Renal pelvis (tissue), 4 donors: ENCODE data around the gene DCBLD1. TPM values are rescaled to one million over a fixed set of nuclear protein-coding genes. Genes with fewer than 3 reads are reported as not detected.

Experiments used
- DNase-seq: peaks from one replicate; pipeline ENCODE4 v3.0.0-alpha.2; 2013
- polyA plus RNA-seq, 3 donors: library from polyadenylated mRNA; unstranded; fragments of 120-200 nt; gene quantifications; one replicate each; pipeline ENCODE4 v1.2.1, GENCODE V29; 2013; ENCODE audit not compliant: insufficient read length in 3 of 3

The DCBLD1 gene
- polyA plus RNA-seq, 3 donors: 11.1 to 14.9 (median 12.4) TPM

DNA sequence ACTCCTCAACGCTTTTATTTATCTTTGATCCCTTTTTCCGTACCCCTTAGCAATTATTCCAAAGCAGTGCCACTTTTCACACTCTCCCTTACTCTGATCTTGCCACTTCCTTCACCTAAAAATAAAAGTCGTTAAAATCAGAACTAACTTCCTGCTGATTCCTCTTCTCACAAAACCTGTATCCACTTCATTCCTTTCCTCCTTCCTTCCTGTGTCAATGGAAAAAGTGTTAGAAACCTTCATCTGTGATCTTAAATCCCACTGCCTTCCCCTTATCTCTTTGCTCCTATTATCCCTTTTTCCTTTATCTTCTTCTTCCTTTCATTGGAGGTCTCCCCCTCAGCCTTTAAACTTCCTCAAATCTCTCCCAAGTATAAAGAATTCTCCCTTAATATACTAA, 70.7 kb downstream of the DCBLD1 start:
- no peak for DNase-seq

DNA sequence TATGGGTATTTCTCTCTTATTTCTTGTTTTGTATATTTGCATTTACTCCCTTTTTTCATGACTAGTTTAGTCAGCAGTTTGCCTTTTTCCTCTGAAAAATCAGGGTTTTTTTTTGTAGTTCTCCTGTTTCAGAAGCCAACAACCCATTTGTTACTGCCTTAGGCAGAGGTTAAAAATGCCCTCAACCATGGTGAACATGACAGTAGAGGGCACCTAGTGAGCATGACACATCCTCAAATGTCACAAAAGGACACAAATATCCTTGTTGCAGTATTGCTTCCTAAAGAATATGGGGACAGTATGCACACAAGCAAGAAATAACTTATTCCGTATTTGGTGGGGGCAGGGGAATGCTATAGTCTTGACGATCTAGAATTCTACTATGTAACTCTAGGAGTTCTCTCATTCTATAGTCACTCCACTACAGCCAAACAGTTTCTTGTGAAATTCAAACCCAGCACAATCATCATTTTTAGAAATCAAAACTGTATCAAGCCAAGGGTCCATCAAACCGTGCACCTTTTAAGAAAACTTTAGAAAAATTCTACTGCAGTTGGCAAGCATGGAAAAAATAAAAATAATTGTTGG, 72.9 kb downstream of the DCBLD1 start:
- DNase-seq: no peak

DNA sequence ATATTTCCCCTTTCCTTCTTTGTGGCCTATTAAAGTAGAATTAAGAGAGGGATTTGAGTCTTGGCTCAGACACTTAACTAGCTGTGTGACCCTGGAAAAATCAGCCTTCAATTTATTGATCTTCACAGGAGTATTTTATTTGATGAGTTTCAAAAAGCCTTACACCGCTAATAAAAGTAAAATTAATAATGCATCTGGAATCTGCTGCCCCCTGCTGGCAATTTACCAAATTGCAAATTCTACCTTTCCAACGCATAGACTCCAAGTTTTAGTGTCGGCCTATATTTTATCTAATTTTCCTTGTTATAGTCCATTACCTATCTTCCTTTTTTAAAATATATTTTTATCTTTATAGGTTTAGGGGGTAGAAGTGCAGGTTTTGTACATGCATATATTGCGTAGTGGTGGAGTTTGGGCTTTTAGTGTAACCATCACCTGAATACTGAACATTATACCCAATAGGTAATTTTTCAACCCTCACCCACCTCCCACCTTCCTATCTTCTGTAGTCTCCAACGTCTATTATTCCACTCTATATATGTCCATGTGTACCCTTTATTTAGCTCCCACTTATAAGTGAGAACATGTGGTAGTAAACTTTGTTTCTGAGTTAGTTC, 73.5 kb downstream of the DCBLD1 start:
- DNase-seq: peak; percentile 37

DNA sequence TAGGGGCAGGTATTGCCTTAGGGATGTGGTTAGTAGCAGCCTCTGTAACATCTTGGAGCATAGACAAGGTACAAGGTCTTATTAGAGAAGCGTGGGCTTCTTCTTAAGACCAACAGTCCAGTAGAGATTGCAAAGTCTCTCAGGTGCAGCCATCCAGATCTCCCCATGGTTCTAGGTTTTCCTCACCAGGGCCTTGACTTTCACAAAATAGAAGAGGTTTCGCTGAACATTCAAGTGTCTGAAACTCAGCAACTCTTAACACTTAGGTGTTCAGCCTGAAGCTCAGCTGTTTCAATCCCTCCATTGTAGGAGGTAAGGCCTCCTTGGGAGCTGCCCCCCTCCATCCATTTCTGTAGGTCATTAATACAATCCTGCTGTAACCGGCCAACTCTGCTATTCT, 75.5 kb downstream of the DCBLD1 start:
- no peak for DNase-seq

DNA sequence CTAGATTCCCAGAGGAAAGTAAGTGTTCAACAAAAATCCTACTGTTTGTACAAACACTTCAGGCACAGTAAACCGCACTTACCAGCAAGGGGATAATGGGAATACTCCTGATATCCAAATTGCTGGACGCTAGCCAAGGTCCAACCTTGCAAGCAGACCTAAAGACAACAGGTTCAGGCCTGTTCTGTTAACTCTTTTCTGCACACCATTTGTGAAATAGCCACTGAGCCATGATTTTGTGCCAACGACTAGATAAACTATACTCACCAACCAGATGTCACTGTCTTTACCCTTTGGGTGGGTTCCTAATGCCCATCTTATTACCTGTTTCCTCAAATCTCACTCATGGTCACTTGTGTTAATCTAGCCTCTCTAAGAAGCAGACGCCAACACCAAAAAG, 76.3 kb downstream of the DCBLD1 start:
- DNase-seq: no peak

DNA sequence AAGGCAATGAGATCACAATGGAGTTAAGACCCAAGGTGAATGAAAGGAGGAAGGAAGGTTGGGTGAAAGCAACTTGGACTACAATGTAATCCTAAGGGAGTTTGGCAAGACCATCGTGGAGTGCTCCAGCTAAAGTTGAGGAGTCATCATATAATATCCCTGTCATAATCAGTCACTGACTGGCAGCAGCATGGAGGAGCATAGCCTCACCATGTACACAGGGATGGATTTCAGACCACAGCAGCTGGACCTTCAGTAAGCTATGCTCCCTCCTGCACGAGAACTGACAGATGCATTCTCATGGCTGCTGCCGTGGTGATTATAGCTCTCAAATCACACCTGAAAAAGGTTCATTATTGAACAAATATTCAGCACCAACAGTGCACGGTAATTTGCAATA, 76.8 kb downstream of the DCBLD1 start:
- DNase-seq: no peak

DNA sequence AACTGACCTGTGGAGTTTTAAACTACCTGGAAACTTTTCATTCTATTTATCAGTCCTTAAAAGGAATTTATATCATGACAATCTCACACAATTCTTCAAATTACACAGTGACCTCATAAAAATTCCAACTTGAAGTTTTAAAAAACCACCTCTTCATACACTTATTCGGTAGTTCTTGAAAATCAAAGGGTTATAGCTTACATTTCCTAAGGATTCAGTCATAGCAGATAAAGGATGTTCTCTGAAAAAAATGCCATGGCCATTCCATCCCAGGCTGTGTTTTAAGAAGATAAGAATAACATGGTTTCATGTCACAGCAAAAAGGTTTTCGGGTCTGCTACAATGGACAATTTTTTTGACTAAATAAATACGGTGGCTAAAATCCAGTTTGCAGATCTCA, 78.7 kb downstream of the DCBLD1 start:
- DNase-seq: no peak

DNA sequence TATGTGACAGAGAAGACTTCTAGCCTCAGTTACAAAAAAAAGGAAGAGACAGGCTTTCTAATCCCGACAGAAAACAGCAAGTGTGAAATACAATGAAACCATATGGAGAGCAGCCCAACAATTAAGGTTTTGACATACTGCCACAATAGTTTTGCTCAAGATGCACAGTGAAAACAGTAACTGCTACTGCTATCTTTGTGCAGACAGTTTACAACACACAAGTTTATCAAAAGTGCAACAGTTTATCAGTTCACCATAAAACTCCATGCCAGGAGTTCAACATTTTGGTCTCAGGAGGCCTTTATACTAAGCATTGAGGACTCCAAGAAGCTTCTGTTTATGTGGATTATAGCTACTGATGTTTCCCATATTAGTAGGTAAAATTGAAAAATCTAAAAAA, 82.2 kb downstream of the DCBLD1 start:
- DNase-seq: no peak

DNA sequence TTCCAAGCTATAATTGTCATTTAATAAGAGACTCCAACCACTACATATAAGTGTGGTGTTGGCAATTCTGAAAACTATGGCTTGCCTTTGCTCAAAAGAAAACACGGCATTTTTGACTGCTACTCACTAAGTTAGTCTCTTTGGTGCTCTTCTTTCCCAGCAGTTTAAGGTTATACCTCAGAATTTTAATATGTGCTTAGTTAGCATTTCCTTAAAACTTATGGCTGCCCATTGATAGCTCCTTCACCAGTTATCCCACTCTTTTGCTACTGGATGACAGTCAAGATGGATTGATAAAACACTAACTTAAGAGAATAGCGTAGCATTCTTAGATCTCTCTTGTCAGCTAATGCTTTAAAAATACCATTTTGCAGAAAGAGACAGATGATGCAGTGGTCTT, 85.8 kb downstream of the DCBLD1 start:
- no peak for DNase-seq

DNA sequence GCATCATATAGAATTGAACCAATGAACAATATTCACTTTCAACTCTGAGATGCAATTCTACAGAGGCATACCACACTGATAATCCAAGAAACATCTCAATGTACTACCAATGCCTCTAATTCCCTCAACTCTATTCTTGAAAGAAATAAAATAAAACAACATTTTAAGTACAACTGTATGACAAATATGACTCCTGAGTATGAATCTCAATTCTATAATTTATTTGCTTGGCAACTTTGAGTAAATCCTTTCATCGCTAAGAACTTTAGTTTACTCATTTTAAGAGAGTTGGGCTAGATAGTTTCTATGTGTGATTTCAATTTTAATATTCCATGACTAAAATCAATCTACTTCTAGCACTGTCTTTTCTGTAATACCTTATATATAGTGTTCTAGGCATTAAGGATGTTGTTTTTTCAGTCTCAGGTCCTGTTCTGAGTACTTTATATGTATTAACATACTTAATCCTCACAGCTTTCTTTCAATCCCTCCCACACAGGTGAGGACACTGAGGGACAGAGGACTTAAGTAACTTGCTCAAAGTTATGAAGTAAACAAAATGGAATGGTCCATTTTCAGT, 86.4 kb downstream of the DCBLD1 start:
- no peak for DNase-seq

DNA sequence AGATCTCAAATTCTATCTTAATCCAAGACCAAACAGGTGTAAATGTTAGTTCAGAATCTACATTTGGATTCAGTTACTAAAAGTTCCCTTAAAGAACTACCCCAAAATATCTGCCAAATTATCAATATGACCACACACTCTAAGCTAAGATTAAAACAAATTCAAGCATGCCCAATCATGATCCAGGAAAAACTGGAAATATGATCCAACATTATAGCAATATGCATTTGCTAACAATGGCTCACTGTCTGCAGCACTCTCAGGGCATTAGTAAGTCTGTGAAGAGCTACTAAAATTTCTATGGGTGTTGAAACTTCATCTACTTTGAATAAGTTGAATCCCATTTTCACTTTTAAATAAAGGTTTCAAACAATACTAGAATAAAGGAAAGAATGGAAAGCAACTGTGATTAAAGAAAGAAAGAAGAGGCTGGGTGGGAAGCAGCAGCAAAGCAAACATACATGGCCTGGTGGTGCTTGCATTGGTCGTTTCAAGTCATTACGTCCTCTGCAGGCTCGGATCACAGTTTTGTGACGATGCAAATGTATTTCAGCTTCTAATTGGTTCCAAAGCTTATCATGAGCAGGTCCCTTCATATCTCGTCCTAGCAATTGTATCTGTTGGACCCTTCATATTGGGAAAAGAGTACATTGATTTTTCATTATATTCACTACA, 90.7 kb downstream of the DCBLD1 start:
- no peak for DNase-seq

DNA sequence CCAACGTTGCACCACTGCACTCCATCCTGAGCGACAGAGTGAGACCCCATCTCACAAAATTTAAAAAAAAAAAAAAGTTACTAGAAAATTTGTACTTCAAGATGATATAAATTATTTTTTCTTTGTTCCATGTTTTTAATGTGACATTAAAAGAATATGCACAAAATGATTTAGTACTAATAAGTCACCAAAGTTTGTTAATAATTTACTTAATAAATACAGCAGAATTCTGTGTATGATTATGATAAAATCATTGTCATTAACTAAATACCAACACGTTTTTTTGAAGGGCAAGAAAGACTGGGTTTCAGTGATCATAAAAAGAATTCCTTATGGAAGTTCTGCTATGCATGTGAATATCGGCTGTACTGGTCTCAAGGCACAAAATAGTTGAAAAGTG, 91.7 kb downstream of the DCBLD1 start:
- DNase-seq: no peak

DNA sequence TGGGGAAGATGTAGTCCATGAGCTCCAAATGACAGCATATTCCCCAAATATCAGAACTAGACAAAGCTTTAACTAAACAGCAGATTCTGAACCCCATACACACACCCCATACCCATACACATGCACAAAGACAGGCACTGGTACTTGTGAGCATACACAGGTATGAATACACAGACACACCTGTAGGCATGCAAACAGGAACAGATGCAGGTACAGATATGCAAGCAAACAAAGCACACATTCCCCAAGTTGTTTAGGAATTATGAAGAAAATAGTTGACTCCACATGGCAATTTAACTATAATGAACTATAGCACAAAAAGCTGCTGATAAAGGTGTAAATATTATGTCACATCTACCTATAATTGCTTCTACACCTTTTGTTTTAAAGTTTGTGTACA, 103.2 kb downstream of the DCBLD1 start:
- no peak for DNase-seq

DNA sequence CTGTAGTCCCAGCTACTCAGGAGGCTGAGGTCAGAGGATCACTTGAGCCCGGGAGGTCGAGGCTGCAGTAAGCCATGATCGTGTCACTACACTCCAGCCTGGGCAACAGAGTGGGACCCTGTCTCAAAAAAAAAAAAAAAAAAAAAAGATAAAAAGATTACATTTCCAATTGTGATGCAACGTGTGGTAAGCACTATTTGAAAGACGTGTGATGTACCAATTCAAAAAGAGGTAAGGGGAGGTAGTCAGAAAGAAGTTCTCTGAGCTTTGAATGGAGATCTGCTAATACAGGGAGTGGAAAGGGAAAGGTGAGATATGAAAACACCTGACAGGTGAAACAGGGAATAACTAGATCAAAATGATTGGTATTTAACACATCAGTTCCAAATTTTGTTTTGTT, 108.0 kb downstream of the DCBLD1 start:
- no peak for DNase-seq

DNA sequence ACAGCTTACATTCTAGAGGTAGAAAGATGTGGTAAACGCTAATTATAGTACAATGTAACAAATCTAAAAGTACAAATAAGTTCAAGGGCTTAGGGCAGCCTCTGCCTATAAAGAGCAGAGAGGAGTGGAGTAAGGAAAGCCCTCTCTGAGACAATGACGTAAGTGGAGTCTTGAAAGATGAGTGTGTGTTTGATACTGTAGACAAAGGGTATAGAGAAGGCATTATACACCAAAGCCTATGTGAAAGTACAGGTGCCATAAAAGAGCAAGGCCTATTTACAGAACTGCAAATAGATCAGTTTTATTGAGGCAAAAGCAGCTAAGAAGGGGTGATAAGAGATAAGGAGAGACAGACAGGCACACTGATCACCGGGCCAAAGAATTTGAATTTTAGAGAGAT, 108.9 kb downstream of the DCBLD1 start:
- DNase-seq: no peak

DNA sequence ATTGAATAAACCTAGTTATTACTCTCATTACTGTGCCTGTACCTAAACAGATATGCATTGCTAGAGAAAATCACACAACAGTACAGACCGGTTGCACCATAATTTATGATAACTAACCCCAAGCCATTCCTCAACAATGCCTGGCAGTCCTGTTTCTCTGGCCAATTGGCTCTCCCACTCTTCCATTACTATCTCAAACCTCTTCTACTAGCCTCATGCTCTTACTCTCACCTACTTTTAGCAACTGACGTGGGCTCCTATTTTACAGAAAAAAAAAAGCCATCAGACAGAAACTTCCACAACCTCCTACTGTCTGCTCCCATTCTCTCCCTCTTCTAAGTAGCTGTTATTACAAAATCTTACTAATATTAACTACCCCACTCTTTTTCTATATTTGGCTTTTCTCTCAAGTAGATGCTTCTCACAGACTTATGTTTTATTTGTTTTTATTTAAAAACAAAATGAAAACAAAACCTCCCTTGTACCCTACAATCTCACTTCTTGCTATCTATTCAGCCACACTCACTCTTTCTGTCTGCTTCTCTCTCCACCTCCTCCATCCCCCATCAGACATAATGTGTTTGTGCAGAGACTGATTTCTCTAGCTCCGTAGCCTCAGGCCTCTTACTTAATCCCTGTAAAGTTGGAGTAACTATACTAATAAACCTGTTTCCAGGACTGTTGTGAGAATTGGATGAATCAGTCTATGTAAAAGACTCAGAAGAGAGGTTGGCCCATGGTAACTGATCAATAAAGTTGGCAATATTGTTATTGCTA, 110.7 kb downstream of the DCBLD1 start:
- no peak for DNase-seq

DNA sequence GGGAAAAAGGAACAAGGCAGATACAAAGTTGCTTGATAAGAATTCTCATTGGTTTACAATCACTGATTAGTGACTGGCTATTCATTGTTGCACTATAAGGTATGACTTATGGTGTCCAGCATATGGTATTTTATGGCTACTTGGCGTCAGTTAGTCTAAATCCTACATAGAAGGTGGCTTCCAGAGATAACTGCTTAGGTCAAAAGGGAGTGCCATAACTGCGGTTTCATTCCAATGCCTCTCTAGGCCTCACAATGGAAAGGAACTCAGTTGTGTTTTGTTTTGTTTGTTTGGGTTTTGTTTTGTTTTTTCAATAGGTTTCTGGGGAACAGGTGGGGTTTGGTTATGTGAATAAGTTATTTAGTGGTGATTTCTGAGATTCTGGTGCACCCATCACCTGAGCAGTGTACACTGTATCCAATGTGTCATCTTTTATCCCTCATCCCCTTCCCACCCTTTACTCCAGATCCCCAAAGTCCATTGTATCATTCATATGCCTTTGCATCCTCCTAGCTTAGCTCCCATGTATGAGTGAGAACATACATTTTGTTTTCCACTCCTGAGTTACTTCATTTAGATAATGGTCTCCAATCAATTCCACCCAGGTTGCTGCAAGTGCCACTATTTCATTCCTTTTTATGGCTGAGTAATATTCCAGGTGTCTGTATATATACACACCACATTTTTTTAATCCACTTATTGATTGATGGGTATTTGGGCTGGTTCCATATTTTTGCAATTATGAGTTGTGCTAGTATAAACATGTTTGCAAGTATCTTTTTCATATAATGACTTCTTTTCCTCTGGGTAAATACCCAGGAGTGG, 112.8 kb downstream of the DCBLD1 start:
- DNase-seq: no peak

DNA sequence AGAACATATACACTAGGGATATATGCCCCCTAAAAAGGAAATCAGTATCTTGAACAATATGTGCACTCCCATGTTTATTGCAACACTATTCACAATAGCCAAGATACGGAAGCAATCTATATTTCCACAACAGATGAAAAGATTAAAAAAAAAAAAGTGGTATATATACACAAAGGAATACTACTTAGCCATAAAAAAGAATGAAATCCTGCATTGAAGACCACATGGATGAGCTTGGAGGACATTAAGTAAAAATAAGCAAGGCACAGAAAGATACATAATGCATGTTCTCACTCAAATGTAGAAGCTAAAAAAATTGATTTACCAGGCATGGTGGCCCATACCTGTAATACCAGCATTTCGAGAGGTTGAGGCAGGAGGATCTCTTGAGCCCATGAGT, 115.3 kb downstream of the DCBLD1 start:
- no peak for DNase-seq
